Neural progenitor cell (in vitro differentiated cells): ENCODE results near the gene KAZN.

Source experiments
- EZH2phosphoT487 ChIP-seq: fragments of 200-600 bp; sonication (generic); IDR thresholded peaks from 2 replicates; pipeline ENCODE4 v1.6.1; 2017; ENCODE audit warnings: antibody characterized with exemption
- TF ChIP-seq, protein P1 (sequence below): fragments of 200-600 bp; sonication (generic); IDR thresholded peaks from 2 replicates; pipeline ENCODE4 v1.5.1; 2017; ENCODE audit warnings: antibody characterized with exemption, mild to moderate bottlenecking

DNA sequence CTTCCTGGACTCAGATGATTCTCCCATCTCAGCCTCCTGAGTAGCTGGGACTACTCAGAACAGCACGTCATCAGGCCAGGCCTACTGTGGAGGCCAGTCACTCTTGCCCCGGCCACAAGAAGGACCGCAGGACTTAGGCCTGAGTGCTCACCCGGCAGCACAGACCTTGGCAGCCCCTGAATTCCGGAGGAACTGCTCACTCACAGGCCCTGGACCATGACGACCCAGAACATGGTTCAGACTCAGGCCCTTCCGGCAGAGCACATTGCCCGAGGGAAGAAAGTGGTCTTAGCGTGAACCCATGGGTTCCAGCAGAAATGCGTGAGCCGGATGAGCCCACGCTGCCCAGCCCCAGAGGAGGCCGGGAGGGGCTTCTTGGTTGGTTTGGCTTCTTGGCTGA lies 377.8 kb downstream of the KAZN start:
- TF ChIP-seq, protein P1, sequence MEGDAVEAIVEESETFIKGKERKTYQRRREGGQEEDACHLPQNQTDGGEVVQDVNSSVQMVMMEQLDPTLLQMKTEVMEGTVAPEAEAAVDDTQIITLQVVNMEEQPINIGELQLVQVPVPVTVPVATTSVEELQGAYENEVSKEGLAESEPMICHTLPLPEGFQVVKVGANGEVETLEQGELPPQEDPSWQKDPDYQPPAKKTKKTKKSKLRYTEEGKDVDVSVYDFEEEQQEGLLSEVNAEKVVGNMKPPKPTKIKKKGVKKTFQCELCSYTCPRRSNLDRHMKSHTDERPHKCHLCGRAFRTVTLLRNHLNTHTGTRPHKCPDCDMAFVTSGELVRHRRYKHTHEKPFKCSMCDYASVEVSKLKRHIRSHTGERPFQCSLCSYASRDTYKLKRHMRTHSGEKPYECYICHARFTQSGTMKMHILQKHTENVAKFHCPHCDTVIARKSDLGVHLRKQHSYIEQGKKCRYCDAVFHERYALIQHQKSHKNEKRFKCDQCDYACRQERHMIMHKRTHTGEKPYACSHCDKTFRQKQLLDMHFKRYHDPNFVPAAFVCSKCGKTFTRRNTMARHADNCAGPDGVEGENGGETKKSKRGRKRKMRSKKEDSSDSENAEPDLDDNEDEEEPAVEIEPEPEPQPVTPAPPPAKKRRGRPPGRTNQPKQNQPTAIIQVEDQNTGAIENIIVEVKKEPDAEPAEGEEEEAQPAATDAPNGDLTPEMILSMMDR: no peak
- TF ChIP-seq EZH2phosphoT487: no peak
